Omental fat pad (tissue), 4 donors: ENCODE measurements around the gene PDCD4. TPM values are rescaled to one million over a fixed set of nuclear protein-coding genes. Genes with fewer than 3 reads are reported as not detected.

Experiments
- ATAC-seq: fragments of 150-250 bp; one replicate; pipeline ENCODE4 v1.9.1; 2016; ENCODE audit warnings: mild to moderate bottlenecking, moderate library complexity; ENCODE audit not compliant: low FRiP score
- DNase-seq: peaks from one replicate; pipeline ENCODE4 v3.0.0-alpha.2; 2019; ENCODE audit warnings: low spot score
- total RNA-seq, 4 donors: library from RNA; depleted of rRNA; stranded (reverse); fragments of >200 nt; gene quantifications; one replicate each; pipeline ENCODE4 v1.1.0, GENCODE V29; 2016
- TF ChIP-seq, protein P1 (sequence below), 3 donors: fragments of 450-650 bp; IDR thresholded peaks; one replicate each; pipeline ENCODE4 v1.5.1; 2016 to 2017; ENCODE audit warnings: antibody characterized with exemption in 3 of 3, mild to moderate bottlenecking in 3 of 3, moderate library complexity in 2 of 3

Gene PDCD4
- total RNA-seq, 4 donors from 2014 or later = 69.7 to 127 (median 102) TPM

DNA sequence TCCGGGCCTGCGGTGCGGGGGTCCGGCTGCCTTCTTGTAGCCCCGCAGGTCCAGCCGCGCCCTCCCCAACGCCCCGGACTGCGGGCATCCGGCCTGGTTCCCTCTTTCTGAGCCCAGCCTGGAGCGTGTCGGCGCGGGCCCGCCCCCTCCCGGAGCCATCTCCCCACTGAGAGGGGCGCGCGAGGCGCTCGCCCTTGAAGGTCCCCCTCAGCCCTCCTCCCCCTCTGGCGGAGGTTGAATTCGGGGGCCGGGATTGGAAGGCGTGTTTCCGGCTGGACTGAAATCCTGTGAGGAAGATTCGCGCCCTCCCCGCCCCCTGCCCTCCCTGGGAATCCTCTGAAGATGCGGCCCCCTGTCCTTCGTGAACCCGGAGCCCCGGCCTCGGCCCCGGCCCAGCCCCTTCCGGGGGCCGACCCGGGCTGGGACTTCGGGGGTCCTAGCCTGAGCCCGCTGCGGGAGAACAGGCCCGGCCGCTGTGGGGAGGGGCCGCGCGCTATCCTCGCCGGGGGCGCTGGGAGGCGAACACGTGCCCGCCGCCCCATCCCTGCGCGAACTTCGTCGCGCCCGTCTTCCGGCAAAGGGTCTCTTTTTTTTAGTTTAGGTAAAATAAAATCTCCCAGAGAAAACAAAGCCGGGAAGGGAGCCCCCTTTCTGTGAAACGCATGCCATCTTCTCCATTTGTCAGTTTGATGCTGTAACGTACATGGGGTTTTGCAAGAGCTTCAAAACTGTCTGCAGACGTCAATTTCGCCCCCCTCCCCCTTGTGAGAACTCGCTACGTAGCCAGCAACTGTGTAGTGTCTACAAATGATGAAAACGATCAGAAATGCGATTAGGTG, 636 bp downstream of the PDCD4 start:
- DNase-seq = no peak
- TF ChIP-seq, protein P1, sequence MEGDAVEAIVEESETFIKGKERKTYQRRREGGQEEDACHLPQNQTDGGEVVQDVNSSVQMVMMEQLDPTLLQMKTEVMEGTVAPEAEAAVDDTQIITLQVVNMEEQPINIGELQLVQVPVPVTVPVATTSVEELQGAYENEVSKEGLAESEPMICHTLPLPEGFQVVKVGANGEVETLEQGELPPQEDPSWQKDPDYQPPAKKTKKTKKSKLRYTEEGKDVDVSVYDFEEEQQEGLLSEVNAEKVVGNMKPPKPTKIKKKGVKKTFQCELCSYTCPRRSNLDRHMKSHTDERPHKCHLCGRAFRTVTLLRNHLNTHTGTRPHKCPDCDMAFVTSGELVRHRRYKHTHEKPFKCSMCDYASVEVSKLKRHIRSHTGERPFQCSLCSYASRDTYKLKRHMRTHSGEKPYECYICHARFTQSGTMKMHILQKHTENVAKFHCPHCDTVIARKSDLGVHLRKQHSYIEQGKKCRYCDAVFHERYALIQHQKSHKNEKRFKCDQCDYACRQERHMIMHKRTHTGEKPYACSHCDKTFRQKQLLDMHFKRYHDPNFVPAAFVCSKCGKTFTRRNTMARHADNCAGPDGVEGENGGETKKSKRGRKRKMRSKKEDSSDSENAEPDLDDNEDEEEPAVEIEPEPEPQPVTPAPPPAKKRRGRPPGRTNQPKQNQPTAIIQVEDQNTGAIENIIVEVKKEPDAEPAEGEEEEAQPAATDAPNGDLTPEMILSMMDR (IDR thresholded peaks at IDR 0.05) = no peak
- peak; percentile 69 for ATAC-seq

DNA sequence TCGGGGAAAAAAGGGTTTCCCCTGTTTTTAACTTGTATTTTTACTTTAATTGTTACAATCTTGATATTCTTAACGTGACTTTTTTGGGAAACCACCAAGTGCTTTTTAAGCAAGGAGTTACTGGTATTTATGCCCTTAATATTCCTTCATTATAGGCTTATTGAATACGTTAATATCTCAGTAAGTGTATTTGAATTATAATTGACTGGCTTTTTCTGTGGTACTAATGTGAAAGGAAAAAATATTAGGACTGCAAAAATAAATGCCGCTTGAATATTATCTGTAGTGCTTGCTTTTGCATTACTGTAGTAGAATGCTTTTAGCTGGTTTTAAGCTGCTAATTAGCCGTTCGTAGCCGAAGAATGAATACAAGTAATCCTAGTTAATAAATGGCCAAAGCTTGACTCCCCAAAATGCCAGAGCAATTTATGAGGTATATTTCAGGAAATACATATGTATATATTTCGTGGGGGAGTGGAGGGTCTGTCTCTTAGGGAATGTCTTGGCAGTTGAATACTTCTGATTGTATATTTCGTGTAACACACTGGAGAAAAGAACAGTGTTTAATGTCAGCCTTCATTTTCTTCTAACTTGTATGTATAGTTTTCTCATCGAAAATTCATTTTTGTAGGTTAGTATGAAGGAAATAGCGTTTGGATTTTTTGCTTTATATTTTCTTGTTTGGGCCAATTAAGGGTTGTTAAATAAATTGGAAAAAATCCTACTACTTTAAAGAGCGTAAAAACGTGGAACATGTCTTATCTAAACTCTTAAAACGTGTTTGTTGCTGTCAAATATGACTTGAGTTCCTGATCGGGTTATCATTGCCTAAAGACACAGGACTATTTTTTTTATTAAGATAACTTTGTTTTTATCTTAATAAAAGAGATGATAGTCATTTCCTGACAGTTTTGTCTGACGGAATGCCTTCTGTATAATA, 1.5 kb downstream of the PDCD4 start:
- ATAC-seq = no peak
- TF ChIP-seq, protein P1 (IDR thresholded peaks at IDR 0.05) = no peak
- no peak for DNase-seq

DNA sequence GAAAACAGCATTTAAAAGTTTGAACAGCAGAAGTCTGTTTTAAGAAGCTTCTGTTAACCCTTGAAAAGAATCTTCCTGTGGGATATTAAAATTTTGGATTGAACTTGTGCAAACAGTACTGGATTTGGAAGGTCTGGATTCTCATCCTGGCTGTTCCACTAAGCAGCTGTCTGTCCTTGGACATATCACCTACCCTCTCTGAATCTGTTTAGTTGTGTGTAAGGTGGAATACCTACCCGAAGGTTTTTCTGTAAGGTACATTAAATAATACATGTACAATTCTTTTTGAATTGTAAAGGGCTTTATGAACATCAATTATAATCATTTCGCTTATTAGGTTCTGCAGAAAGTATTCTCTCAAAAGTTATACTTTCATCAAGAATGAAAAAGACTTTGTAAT, 2.2 kb downstream of the PDCD4 start:
- no peak for ATAC-seq
- TF ChIP-seq, protein P1 (IDR thresholded peaks at IDR 0.05) = no peak
- DNase-seq = no peak

DNA sequence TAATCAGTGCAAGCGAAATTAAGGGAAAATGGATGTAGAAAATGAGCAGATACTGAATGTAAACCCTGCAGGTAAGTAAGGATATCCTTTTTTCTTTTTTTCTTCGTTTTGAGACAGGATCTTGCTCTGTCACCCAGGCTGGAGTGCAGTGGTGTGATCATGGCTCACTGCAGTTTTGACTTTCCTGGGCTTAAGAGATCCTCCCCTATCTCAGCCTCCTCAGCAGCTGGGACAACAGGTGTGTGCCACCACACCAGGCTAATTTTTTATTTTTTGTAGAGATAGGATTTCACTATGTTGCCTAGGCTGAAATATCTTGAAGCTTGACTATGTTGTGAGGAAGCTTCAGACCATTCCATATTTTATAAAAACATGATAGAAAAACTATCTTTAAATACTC, 4.3 kb downstream of the PDCD4 start:
- ATAC-seq = no peak
- TF ChIP-seq, protein P1 (IDR thresholded peaks at IDR 0.05) = no peak
- DNase-seq = no peak

DNA sequence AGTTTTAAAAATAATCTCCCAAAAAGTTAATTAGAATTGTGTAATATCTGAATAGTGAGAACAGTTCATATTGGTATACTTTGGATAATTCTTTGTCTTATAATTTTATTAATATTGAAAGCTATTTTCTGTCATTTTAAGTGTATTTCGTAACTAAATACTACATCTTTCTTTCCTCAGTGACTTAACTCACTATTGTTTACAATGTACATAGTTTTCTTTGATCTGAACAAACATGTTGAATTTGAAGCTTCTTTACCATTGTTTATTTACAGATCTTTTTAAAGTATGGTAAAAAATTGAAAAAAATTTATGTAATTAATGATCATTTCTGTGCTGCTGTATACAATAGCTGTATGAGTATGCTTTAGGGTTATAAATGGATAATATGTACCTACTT, 5.1 kb downstream of the PDCD4 start:
- DNase-seq (no peak), ATAC-seq (no peak)
- TF ChIP-seq, protein P1 (IDR thresholded peaks at IDR 0.05) = no peak

DNA sequence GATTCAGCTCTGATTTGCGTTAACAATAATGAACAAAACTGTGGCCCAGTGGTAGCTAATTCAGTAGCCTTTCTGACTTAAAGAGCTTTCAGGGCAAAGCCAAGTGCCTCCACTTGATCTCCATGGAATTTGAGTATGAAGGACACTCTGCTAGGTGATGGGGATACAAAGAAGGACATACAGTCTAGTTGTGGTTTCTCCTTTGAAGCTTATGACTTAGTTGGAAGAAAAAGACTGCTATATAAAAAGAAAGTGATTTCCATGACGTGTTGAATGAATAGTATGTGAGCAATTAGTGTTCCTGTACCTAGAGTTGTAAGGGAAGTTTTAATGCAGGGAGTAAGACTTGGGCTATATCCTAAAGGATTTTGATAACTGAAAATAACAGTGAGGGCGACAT, 8.3 kb downstream of the PDCD4 start:
- ATAC-seq (no peak), DNase-seq (no peak)
- TF ChIP-seq, protein P1 (IDR thresholded peaks at IDR 0.05) = no peak
